GDM1 (cell line): ENCODE results near the gene SPI1.
"Not testable (repeated sequence)": the region's sequence is repeated elsewhere in the genome, so short reads cannot be mapped to it uniquely, and the experiment has no call there.

Source experiments
- DNase-seq: peaks from one replicate; lab custom pipeline; 2025; lab: John Stamatoyannopoulos, UW

SPI1 gene

DNA sequence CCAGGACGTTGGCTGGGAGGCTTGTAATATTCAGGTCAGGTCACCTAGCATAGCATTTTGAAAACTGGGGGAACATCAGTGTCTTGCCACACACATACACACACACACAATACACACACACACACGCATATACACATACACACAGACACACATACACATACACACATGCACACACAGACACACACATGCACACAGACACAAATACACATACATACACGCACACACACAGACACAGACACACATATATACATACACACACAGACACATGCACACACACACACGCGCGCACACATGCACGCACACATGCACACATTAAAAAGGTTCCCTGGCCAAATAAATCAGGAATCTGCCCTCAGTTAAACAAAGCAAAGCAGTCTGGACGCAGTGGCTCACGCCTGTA is 38.3 kb downstream of the SPI1 start:
- no peak for DNase-seq

DNA sequence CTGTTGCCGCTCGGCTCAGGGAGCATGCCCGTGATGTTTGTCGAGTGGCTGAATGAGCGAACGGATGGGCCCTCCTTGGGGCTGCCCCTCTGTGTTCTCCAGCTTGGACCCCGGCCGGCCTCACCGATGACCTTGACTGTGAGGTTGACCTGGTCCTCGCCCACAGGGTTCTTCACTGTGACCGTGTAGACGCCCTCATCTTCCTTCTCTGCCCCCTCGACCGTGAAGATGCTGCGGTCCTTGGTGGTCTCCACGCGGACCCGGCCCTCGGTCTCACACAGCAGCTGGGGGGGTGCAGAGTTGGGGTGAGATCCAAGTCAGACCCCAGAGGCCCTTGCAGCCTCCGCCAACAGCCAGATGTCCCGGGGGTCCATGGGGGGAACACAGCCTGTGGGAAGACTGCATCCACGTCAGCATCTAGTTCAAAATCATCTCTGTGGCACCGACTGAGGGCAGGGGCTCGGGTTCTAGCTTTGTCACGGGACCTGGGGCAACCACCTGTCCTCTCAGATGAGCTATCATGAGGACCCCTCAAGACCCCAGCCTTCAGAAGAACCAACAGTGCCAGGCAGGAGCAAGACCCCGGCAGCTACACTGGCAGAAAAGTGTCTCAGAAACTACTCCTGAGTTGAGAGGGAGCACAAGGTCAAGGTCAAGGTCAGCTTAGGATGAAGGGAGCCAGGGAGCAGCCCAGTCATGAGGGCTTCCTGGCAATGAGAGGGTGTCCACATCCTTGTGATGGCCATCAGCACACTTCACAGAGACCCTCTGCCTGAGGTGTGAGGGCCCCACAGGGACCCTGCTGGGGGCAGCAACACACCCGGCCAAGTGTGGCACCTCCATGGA is 39.7 kb downstream of the SPI1 start:
- no peak for DNase-seq

DNA sequence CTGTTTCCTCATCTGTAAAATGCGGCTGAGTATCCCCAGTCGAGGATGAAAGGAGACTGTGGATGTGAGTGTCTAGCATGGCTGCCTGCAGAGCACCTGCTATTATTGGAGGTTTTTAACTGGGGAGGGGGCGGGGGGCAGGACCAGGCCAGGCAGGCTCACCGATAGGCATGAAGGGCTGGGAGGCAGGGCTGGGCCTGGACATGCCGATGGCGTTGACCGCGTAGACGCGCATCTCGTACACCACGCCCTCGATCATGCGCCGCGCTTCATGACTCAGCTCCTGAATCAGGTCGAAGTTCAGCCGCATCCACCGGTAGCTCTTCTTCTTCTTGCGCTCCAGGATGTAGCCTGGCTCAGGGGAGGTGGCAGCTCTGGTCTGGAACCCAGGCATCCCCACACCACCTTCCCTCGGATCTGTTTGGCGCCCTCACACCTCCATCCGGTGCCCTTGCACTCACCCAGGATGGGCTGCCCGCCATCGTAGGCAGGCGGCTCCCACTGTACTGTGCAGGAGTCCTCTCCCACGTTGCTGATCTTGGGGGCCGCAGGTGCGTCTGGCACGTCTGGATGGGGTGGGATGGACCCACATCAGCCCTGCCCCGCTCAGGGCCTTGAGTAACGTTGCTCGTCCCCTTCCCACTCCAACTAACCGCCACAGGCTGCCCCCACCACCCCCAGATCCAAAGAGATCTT is 41.0 kb downstream of the SPI1 start:
- DNase-seq, result no peak

DNA sequence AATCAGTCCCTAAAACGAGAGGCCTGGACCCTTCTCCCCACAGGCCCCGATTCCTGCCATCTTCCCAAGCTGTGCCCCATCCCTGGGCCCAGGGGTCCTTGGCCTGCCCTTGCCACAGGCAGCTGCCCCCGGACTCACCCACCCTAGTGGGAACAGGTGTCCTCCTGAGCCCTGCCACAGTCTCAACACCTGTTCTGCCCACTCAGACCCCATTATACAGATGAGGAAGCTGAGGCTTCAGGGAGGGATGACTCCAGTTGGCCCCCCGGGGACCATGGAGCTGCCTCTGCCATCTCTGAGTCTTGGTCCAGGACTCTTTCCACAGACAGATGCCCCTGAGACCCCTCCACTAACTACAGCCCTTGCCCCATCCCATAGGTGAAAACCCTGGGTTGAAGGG is 41.8 kb downstream of the SPI1 start:
- DNase-seq, result no peak

DNA sequence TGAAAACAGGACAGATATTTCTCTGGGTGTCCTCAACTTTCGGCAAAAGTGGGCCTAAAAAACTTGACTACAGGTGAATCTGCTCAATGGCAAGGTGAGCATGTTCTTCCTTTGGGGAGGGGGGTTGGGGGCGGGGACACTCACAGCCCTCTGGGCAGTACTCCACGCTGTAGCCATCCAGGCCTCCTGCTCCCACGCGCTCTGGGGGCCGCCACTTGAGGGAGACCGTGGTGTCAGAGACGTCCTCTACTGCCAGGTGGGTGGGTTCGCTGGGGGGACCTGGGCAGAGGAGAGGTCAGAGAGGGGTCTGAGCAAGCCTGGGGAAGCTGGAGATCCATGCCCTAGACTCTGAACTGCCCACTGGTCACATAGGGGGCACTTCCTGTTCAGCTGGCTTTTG is 42.6 kb downstream of the SPI1 start:
- no peak for DNase-seq

DNA sequence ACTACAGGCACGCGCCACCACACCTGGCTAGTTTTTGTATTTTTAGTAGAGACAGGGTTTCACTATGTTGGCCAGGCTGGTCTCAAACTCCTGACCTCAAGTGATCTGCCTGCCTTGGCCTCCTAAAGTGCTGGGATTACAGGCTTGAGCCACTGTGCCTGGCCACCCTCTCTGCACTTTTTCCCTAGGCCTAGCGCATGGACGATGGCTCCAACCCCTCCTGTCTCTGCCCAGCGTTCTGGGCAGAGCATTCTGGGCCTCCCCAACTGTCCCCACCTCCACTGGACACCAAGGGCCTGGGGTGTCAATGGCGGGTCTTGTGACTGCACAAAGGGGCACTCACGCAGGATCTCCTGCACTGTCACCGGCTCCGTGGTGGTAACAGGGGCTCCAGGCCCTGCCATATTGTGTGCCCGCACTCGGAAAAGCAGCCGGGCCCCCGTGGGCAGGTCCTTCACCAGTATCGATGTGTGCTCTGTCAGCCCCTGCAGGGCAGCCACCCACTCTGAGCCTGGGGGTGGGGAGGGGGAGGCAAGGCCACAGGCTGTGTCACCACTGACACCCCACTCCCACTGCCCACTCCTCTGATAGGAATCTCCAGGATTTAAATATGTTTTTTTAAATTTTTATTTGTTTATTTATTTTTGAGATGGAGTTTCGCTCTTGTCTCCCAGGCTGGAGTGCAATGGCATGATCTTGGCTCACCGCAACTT is 43.5 kb downstream of the SPI1 start:
- not testable (repeated sequence) for DNase-seq

DNA sequence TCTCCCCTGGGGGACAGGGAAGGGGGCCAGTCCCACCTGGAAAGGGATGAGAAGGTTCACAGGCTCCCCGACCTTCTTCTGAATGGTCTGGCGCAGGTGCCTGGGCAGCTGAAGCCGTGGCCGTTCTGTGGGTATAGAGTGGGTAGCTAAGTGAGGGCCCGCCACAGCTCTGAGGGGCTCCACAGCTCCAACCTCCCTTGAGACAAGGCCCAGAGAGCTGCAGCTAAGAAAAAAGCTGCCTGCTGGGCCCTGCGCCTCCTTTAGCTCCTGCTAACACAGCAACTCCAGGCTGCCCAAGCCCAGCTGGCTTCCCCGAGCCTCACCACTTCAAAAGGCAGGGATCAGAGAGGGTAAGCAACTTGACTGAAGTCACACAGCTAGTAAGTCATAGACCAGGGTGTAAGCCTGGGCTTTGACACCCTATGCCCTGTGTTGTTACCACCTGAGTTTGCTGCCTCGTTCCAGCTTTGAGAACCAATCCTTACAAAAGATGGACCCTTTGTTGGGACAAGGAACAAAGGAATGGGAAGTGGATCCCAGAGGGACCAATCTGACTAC is 44.4 kb downstream of the SPI1 start:
- no peak for DNase-seq

DNA sequence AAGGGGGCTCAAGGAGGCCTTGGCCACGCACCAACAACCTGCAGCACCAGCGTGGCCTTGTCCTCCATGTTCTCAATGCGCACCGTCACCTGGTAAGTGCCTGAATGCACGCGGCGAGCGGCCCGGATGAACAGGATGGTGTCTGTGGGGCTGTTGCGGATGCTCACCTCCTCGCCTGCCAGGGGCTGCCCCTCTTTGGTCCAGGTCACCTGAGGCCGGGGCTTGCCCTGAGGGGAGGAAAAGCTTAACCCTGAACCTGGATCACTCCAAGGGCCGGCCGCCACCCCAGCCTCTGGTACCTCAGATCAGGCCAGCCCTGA is 44.9 kb downstream of the SPI1 start:
- DNase-seq, result no peak

DNA sequence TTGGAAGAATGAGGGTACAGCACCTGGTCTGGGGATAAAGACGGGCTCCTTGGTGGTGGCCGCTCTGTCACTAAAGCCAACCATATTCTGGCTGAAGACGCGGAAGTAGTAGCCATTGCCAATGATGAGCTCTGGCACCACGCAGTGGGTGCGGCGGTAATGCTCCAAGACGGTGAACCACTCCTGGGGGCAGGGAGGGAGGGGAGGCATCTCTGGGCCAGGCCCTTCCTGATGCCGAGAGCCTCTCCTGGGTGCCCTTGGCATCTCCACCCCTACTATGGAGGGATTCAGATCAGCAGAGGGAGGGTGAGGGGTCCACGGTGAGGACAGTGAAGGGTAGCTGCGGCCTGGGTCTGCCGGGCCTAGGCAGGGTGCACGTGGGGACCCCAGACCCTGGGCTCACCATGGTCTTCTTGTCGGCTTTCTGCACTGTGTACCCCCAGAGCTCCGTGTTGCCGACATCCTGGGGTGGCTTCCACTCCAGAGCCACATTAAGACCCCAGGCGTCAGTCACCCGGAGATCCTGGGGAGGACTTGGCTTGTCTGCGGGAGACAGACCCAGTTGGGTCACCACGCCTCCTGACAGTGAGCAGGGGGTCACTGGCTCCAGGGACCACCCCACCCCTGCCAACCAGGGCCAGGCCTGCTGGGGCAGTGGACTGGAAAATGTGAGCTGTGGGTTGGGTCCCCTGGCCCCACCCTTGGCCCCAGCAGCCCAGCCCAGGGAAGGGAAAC is 45.4 kb downstream of the SPI1 start:
- no peak for DNase-seq

DNA sequence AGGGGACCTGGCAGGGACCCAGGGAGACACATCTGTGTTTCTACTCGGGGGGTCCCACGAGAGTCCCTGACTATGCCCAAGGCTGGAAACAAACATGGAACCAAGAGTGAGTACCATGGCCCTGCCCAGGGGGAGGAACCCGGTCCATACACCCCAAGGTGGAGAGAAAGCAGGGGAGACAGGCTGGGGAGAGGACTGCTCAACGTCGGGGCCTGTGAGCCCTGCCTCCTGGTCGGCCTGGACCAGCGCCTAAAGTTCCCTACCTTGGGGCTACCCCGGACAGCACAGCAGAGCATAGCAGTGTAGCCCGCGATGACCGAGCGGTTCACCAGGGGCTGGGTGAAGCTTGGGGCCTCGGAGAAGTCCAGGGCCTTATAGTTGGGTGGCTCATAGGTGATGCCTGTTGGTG is 46.0 kb downstream of the SPI1 start:
- no peak for DNase-seq

DNA sequence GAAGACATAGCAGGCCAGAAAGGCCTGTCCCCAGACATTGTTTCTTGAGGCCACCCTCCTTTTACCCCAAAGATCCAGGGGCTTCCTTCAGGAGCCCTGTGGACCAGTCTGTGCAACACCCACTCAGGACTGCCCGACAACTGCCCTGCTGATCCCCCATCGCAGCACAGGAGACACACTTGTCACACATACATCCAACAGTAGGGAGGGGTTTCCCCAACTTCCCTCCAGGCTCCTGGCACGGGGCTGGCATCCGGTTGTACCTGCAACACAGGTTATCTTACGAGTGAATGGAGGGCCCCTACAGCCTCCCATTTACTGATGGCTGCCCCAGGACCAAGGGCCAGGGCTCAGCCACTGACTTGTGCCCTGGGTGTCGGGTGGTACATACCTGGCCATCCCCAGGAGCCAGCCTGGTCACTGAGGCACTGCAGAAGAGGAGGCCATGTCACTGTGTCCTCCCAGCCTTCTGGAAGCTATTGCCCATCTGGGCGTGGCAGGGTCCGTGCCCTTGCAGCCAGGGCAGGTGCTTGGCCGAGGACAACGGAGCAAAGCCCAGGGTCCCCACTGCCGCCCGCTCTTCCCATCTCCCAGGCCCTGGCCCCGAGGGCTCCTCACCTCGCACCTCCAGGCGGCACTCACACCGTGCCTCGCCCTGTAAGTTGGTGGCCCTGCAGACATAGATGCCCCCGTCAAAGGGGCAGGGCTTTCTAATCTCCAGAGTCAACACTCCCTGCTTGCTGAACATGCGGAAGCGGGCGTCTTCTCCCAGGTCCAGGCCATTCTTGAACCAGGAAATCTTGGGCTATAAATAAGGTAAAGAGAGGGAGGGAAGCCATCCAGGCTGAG is 46.7 kb downstream of the SPI1 start:
- no peak for DNase-seq

DNA sequence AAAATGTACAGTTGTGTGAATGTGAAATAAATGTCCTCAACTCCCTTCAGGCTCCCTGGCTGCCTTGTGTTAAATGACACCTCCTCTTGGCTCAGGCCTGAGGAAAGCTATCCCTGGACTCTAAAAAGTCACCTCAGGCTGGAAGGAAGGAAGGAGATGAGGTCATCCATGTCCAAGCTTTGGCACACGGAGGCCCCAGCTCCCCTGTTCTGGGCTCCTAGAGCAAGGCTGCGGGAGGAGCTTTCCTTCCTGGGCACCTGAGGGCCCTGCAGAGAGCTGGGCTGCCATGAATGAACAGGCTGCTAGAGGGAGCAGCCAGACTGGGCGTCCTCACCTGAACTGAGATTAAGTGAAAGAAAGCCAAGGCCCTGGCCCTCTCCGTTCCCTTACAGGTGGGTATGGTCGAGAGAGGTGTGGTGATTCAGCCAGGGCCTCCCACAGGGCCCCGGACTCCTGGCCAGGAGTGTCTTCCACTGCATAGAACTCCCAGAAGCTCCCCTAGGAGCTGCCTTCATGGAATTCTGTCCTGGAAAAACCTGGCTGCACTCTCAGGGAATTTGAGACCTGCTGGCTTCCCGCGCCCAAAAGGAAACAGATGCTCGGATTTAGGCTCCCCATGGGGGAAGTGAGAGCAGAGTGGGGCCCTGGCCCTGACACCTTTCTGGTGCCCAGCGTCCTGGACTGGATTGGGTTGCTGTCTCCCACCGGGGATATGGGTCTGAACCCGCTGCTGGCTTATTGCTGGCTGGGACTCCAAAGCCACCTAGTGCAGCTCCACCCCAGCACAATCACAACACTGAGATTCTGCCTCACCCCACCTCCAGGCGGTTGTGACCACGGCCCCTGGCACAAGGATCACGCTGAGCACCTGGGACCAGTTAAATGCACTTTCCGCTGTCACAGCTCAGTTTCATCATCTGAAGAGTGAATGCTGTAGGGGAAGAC is 48.1 kb downstream of the SPI1 start:
- DNase-seq, result no peak

DNA sequence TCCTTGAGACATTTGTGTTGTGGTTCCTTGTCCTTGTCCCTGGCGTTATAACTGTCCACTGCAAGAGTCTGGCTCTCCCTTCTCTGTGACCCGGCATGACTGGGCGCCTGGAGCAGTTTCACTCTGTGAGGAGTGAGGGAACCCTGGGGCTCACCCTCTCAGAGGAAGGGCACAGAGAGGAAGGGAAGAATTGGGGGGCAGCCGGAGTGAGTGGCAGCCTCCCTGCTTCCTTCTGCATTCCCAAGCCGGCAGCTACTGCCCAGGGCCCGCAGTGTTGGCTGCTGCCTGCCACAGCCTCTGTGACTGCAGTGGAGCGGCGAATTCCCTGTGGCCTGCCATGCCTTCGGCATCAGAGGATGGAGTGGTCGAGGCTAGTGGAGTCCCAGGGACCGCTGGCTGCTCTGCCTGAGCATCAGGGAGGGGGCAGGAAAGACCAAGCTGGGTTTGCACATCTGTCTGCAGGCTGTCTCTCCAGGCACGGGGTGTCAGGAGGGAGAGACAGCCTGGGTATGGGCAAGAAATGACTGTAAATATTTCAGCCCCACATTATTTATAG is 48.8 kb downstream of the SPI1 start:
- DNase-seq, result no peak

DNA sequence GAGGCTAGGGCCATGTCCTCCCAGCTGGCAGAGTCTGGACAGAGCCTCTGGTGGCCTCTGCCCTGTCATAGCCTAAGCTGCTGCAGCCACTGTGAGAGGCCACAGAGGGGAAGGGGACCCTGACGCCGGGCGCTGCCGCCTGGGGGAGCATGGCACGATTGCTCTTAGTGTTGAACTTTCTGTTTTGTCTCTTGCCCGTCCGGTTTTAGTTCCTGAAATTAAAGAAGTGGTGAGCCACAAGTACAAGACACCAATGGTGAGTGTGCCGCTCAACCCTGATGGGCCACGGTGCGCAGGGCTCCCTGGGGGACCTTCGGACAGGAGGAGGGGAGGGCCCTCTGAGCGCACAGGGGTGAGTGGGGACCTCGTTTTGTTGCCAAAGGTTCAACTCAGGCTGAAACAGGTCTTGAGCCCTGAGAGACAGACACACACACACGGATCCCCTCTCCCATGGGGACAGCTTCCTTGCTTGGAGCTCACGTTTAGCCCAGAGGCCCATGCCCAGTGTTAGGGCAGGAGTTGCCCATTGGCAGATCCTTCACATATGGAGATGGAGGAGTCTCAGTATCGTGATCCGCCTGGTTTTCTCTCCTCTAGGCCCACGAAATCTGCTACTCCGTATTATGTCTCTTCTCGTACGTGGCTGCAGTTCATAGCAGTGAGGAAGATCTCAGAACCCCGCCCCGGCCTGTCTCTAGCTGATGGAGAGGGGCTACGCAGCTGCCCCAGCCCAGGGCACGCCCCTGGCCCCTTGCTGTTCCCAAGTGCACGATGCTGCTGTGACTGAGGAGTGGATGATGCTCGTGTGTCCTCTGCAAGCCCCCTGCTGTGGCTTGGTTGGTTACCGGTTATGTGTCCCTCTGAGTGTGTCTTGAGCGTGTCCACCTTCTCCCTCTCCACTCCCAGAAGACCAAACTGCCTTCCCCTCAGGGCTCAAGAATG is 49.6 kb downstream of the SPI1 start:
- DNase-seq, result no peak

DNA sequence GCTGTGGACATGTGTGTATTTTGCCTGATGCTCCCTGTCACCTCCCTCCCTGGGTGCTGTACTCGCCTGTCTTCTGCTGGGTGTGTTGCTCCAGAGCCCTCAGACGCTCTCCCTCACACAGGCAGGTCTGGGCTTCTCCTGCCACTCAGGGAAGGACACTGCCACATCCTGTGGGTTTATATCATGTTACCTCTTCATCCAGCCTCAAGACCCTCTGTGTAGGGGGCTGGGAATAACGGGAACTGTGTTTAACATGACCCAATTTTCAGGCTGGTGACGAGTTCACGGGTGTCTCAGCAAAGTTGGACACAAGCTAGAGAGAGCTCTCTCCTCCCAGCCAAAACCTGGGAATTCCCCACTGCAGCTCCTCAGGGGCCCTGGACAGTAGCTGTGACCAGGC is 50.4 kb downstream of the SPI1 start:
- DNase-seq, result no peak

DNA sequence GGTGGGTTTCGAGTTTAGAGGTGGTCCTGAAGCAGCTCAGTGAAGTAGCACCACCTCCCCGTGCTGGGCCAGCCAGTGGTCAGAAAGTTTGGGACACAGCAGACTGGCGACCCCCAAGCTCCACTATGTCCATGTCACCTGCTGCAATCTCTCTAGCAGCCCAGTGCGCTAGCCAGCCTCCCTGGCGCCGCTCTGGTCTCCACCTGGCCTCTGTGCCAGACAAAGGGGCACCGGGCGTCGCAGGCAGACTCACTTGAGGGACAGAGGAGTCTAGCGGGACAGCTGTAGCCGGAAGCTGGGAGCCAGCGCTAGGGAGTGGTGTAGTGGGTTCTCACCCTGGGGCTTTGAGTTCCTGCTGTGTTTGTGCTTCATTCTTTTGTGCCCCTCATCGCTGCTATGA is 51.3 kb downstream of the SPI1 start:
- no peak for DNase-seq

DNA sequence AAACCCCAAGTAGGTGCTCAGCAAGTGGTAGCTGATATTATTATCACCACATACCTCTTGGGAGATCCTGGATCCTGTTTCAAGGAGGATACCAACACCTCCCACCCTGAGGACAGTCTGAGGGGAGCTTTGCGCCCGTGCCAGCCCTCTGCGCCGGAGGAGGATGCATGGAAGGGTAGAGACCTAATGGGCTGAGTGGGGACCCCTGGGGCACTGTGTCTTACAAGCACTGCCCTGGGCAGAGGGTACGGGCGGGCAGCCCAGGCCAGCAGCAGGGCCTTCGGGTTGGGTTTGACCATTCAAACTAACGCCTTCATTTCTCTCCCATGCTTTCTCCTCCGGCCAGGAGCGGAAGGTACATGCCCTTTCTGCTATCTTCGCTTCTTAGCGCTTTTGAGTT is 52.1 kb downstream of the SPI1 start:
- DNase-seq, result no peak

DNA sequence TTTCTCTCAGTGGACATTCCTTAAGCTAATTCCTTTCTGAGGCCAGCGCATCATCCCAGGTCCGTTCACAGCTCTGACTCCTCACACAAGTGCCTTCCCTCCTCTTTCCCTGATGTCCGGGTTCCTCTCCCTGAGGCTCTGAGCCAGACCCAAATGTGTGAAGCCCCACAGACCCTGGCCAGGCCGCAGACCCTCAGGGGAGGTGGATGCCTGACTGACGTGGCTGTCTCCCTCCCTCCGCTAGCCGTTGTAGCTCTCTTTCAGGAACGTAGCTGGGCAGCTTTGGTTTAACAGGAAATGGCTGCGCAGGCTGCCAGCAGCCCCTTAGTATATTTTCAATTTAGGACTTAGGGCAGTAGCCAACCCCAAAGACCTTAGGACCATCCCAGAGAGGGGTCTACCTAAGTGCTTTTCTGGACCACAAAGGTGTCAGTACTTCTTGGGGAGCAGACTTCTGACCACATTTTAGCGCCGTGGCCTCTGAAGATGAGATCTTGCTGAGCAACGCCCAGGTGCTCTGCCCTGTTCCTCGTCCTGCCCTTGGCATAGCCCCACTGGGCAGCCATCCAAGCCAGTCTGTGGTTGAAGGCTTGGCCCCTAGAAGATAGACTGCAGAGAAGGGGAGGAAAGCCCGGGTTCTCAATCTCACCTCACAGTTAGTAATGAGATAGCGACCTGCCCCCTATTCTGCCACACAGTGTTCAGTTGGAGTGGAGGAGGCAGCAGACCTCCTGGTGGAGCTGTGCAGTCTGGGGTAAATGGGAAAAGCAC is 52.9 kb downstream of the SPI1 start:
- DNase-seq, result no peak
